Neural cell (in vitro differentiated cells): ENCODE data around the gene SLC27A6. TPM values are rescaled to one million over a fixed set of nuclear protein-coding genes. Genes with fewer than 3 reads are reported as not detected.
A peak's percentile ranks its signal among the peaks of the same experiment; 100 is the strongest.

Source experiments
- H2AFZ ChIP-seq: fragments of 200-600, 300-800 bp; sonication (generic), shearing (Covaris generic); 2 replicates; pipeline ENCODE4 v1.6.0; 2014; ENCODE audit warnings: low read depth, mild to moderate bottlenecking, antibody characterized with exemption, low read length, moderate library complexity
- H3F3A ChIP-seq: fragments of 200-600 bp; shearing (Covaris generic); 2 replicates; pipeline ENCODE4 v1.6.1; 2016; ENCODE audit warnings: mild to moderate bottlenecking, moderate library complexity, mixed read lengths, antibody characterized with exemption, low read length; ENCODE audit not compliant: insufficient read depth, poor library complexity, severe bottlenecking
- H3K27ac ChIP-seq: fragments of 200-600, 300-800 bp; sonication (generic), shearing (Covaris generic); 2 replicates; pipeline ENCODE4 v1.5.1; 2014; ENCODE audit warnings: mild to moderate bottlenecking, low read length, moderate library complexity
- H3K27me3 ChIP-seq: fragments of 300-800, 200-600 bp; sonication (generic), shearing (Covaris generic); 2 replicates; pipeline ENCODE4 v1.6.0; 2014; ENCODE audit warnings: mild to moderate bottlenecking, low read depth, low read length, moderate library complexity; ENCODE audit not compliant: insufficient read depth
- H3K36me3 ChIP-seq: fragments of 300-800, 200-600 bp; sonication (generic), shearing (Covaris generic); 2 replicates; pipeline ENCODE4 v1.5.1; 2014; ENCODE audit warnings: mild to moderate bottlenecking, antibody characterized with exemption, low read length, moderate library complexity; ENCODE audit not compliant: insufficient read depth
- H3K4me2 ChIP-seq: fragments of 300-800, 200-600 bp; sonication (generic), shearing (Covaris generic); 2 replicates; pipeline ENCODE4 v1.6.0; 2014; ENCODE audit warnings: mild to moderate bottlenecking, low read length
- H3K4me3 ChIP-seq: fragments of 300-800, 200-600 bp; sonication (generic), shearing (Covaris generic); 2 replicates; pipeline ENCODE4 v1.5.1; 2014; ENCODE audit warnings: mild to moderate bottlenecking, low read length, moderate library complexity
- H3K79me2 ChIP-seq: fragments of 200-600 bp; shearing (Covaris generic); replicated peaks from 2 replicates; pipeline ENCODE4 v1.6.0; 2014; ENCODE audit warnings: mild to moderate bottlenecking, low read length, moderate library complexity; ENCODE audit not compliant: insufficient read depth
- H3K9ac ChIP-seq: fragments of 300-800, 200-600 bp; sonication (generic), shearing (Covaris generic); 2 replicates; pipeline ENCODE4 v1.6.1; 2016; ENCODE audit warnings: mild to moderate bottlenecking, low read length, mixed read lengths
- H3K9me2 ChIP-seq: fragments of 200-600 bp; shearing (Covaris generic); 2 replicates; pipeline ENCODE4 v1.6.1; 2016; ENCODE audit warnings: mild to moderate bottlenecking, low read length, mixed read lengths; ENCODE audit not compliant: insufficient read depth
- H3K9me3 ChIP-seq: fragments of 200-600, 300-800 bp; sonication (generic), shearing (Covaris generic); 2 replicates; pipeline ENCODE4 v1.6.1; 2016; ENCODE audit warnings: mild to moderate bottlenecking, mixed run types, low read length, moderate library complexity, mixed read lengths
- H4K20me1 ChIP-seq: fragments of 200-600 bp; shearing (Covaris generic); 2 replicates; pipeline ENCODE4 v1.6.1; 2016; ENCODE audit warnings: mild to moderate bottlenecking, mixed run types; ENCODE audit not compliant: insufficient read depth
- CTCF ChIP-seq: fragments of 450-650 bp; IDR thresholded peaks from 2 replicates; pipeline ENCODE4 v1.5.1; 2014; ENCODE audit warnings: antibody characterized with exemption, mild to moderate bottlenecking, moderate library complexity; ENCODE audit not compliant: poor library complexity, severe bottlenecking
- EP300 ChIP-seq: fragments of 450-650 bp; conservative IDR thresholded peaks from 2 replicates; pipeline ENCODE4 v1.6.1; 2014; ENCODE audit warnings: antibody characterized with exemption, mild to moderate bottlenecking, moderate library complexity; ENCODE audit not compliant: poor library complexity, severe bottlenecking
- EZH2 ChIP-seq: fragments of 200-600, 300-800 bp; shearing (Covaris generic), sonication (generic); IDR thresholded peaks from 2 replicates; pipeline ENCODE4 v1.6.1; 2014; ENCODE audit warnings: antibody characterized with exemption, low read length, borderline replicate concordance, mild to moderate bottlenecking; ENCODE audit not compliant: insufficient read depth, poor library complexity, severe bottlenecking
- MXI1 ChIP-seq: fragments of 450-650 bp; conservative IDR thresholded peaks from 2 replicates; pipeline ENCODE4 v1.6.1; 2014; ENCODE audit warnings: antibody characterized with exemption, mild to moderate bottlenecking; ENCODE audit not compliant: poor library complexity, severe bottlenecking
- POLR2AphosphoS5 ChIP-seq: IDR thresholded peaks from 2 replicates; pipeline ENCODE4 v1.6.1; 2012
- RAD21 ChIP-seq: fragments of 450-650 bp; conservative IDR thresholded peaks from 2 replicates; pipeline ENCODE4 v1.6.1; 2014; ENCODE audit warnings: antibody characterized with exemption, mild to moderate bottlenecking, moderate library complexity
- REST ChIP-seq: IDR thresholded peaks from 2 replicates; pipeline ENCODE4 v1.6.1; 2012; ENCODE audit warnings: borderline replicate concordance
- SMC3 ChIP-seq: fragments of 450-650 bp; conservative IDR thresholded peaks from 2 replicates; pipeline ENCODE4 v1.6.1; 2014; ENCODE audit warnings: antibody characterized with exemption, mild to moderate bottlenecking, moderate library complexity; ENCODE audit not compliant: poor library complexity
- TAF1 ChIP-seq: IDR thresholded peaks from 2 replicates; pipeline ENCODE4 v1.6.1; 2012; ENCODE audit warnings: low read depth
- polyA plus RNA-seq: library from polyadenylated mRNA; depleted of rRNA; stranded (reverse); fragments of >200 nt; gene quantifications from 2 replicates; pipeline ENCODE4 v1.2.3, GENCODE V29; 2014

Gene SLC27A6
- polyA plus RNA-seq, 1 donor from 2014 or later, result 0.37 TPM

DNA sequence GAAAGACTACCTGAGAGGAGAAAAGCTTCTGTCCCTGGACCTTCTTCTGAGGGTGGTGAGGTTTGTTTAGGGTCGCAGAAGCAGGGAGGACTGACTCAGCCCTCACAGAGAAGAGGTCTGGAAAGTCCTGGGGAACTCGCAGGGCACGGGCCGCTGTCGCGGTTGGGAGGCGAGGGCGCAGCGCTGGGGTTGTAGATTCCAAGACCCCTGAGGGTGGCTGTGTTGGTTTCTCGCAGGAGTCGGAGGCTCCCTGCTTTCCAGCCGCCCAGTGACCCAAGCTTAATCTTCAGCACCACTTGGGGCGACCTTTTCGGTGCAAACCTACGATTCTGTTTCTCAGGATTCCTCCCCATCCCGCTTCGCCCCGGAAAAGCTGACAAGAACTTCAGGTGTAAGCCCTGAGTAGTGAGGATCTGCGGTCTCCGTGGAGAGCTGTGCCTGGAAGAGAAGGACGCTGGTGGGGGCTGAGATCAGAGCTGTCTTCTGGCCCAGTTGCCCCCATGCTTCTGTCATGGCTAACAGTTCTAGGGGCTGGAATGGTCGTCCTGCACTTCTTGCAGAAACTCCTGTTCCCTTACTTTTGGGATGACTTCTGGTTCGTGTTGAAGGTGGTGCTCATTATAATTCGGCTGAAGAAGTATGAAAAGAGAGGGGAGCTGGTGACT lies 482 bp downstream of the SLC27A6 start:
- Histone ChIP-seq H3K4me3 (peak overlapping the region; percentile 66), H3F3A (no peaks in the 10 kb centered on the region), H3K27me3 (peaks cover 15% of the 10 kb centered on the region), H3K9me2 (no peaks in the 10 kb centered on the region), H3K36me3 (no peaks in the 10 kb centered on the region), H3K27ac (no peak overlapping the region), H3K79me2 (no peaks in the 10 kb centered on the region), H3K9me3 (no peaks in the 10 kb centered on the region), H4K20me1 (no peaks in the 10 kb centered on the region), H3K9ac (no peak overlapping the region), H3K4me2 (no peak overlapping the region), H2AFZ (no peak overlapping the region)
- TF ChIP-seq REST (no peak), EZH2 (no peak), POLR2AphosphoS5 (no peak), MXI1 (no peak), SMC3 (no peak), TAF1 (no peak), EP300 (no peak), CTCF (no peak), RAD21 (no peak)

DNA sequence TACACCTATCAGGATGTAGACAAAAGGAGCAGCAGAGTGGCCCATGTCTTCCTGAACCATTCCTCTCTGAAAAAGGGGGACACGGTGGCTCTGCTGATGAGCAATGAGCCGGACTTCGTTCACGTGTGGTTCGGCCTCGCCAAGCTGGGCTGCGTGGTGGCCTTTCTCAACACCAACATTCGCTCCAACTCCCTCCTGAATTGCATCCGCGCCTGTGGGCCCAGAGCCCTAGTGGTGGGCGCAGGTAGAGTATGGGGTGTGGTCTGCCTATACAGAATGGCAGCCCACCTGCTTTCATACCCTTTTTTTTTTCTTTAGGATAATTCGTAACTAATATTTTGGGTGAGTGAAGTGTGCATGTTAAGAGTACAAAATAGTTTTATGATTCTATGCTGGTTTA lies 1.1 kb downstream of the SLC27A6 start:
- no peak overlapping the region for H2AFZ ChIP-seq
- no peaks in the 10 kb centered on the region for H3F3A ChIP-seq
- no peak overlapping the region for H3K4me2 ChIP-seq
- H3K27me3 ChIP-seq, result peaks cover 15% of the 10 kb centered on the region
- no peaks in the 10 kb centered on the region for H3K9me3 ChIP-seq
- no peaks in the 10 kb centered on the region for H3K36me3 ChIP-seq
- H3K4me3 ChIP-seq, result no peak overlapping the region
- TF ChIP-seq TAF1, result no peak
- TF ChIP-seq EP300, result no peak
- no peak overlapping the region for H3K27ac ChIP-seq
- H4K20me1 ChIP-seq, result no peaks in the 10 kb centered on the region
- H3K9me2 ChIP-seq, result no peaks in the 10 kb centered on the region
- no peak overlapping the region for H3K9ac ChIP-seq
- H3K79me2 ChIP-seq, result no peaks in the 10 kb centered on the region
